Endodermal cell (in vitro differentiated cells): ENCODE results near the gene BMP8B. TPM values are rescaled to one million over a fixed set of nuclear protein-coding genes. Genes with fewer than 3 reads are reported as not detected.

Experiments used
- DNase-seq: peaks from one replicate; pipeline ENCODE4 v3.0.0-alpha.2; 2017
- H3K27ac ChIP-seq: 2 replicates; pipeline ENCODE4 v1.5.1; 2013; ENCODE audit warnings: mild to moderate bottlenecking, low read depth, low read length, moderate library complexity
- H3K27me3 ChIP-seq: 2 replicates; pipeline ENCODE4 v1.6.1; 2013; ENCODE audit warnings: mild to moderate bottlenecking, low read length, moderate library complexity; ENCODE audit not compliant: insufficient read depth, control insufficient read depth, poor library complexity, severe bottlenecking
- H3K36me3 ChIP-seq: 2 replicates; pipeline ENCODE4 v1.7.0; 2013; ENCODE audit warnings: mild to moderate bottlenecking, low read length, moderate library complexity; ENCODE audit not compliant: control insufficient read depth, insufficient read depth
- H3K4me1 ChIP-seq: one replicate; pipeline ENCODE4 v1.7.0; 2013; ENCODE audit warnings: low read length; ENCODE audit not compliant: control insufficient read depth, insufficient read depth
- H3K4me3 ChIP-seq: 2 replicates; pipeline ENCODE4 v1.5.1; 2013; ENCODE audit warnings: mild to moderate bottlenecking, low read length, moderate library complexity
- H3K9ac ChIP-seq: 2 replicates; pipeline ENCODE4 v1.6.1; 2013; ENCODE audit warnings: mild to moderate bottlenecking, low read length, moderate library complexity; ENCODE audit not compliant: poor library complexity, severe bottlenecking; ENCODE audit errors: extremely low read depth
- H3K9me3 ChIP-seq: 2 replicates; pipeline ENCODE4 v1.6.1; 2013; ENCODE audit warnings: mild to moderate bottlenecking, low read length, moderate library complexity; ENCODE audit not compliant: control insufficient read depth
- H3K27ac Mint-ChIP-seq: 2 replicates; pipeline ENCODE4 v1.8.0; 2020; ENCODE audit warnings: mixed read lengths
- H3K27me3 Mint-ChIP-seq: 2 replicates; pipeline ENCODE4 v1.8.0; 2021; ENCODE audit warnings: mild to moderate bottlenecking, mixed read lengths; ENCODE audit not compliant: insufficient read depth
- H3K36me3 Mint-ChIP-seq: 2 replicates; pipeline ENCODE4 v1.8.0; 2020; ENCODE audit warnings: low read depth, mixed read lengths
- H3K4me1 Mint-ChIP-seq: 2 replicates; pipeline ENCODE4 v1.8.0; 2020; ENCODE audit warnings: mixed read lengths
- H3K4me3 Mint-ChIP-seq: 2 replicates; pipeline ENCODE4 v1.8.0; 2020; ENCODE audit warnings: mild to moderate bottlenecking, moderate library complexity, mixed read lengths
- H3K9me3 Mint-ChIP-seq: 2 replicates; pipeline ENCODE4 v1.8.0; 2020; ENCODE audit warnings: mild to moderate bottlenecking, mixed read lengths
- WGBS, 2 experiments: methylation state at CpG; one replicate each; pipeline versions ENCODE4 v1.1.5 to v1.1.7; 2013; ENCODE audit warnings: missing lambda C conversion rate in 2 of 2, mixed read lengths in 1 of 2; ENCODE audit not compliant: insufficient coverage in 1 of 2, insufficient read length in 1 of 2; 5-methylcytosine and 5-hydroxymethylcytosine counted together
- total RNA-seq, 2 donors: library from RNA; stranded (reverse); fragmentation: NEBNext Ultra II Directional in 1 of 2; extraction: Animal tissue kit (Norgen Biotek cat#: 25700) in 1 of 2; gene quantifications; 2 replicates in 1 of 2; 3 replicates in 1 of 2; pipeline ENCODE4 v1.2.1, GENCODE V29; 2021
- TF ChIP-seq, protein P1 (sequence below): fragments of 200-600 bp; sonication (generic); conservative IDR thresholded peaks from 2 replicates; pipeline ENCODE4 v1.5.0; 2021; ENCODE audit warnings: antibody characterized with exemption, mild to moderate bottlenecking

The BMP8B gene
- total RNA-seq, 2 donors from 2014 or later = 0.13 to 0.29 TPM

DNA sequence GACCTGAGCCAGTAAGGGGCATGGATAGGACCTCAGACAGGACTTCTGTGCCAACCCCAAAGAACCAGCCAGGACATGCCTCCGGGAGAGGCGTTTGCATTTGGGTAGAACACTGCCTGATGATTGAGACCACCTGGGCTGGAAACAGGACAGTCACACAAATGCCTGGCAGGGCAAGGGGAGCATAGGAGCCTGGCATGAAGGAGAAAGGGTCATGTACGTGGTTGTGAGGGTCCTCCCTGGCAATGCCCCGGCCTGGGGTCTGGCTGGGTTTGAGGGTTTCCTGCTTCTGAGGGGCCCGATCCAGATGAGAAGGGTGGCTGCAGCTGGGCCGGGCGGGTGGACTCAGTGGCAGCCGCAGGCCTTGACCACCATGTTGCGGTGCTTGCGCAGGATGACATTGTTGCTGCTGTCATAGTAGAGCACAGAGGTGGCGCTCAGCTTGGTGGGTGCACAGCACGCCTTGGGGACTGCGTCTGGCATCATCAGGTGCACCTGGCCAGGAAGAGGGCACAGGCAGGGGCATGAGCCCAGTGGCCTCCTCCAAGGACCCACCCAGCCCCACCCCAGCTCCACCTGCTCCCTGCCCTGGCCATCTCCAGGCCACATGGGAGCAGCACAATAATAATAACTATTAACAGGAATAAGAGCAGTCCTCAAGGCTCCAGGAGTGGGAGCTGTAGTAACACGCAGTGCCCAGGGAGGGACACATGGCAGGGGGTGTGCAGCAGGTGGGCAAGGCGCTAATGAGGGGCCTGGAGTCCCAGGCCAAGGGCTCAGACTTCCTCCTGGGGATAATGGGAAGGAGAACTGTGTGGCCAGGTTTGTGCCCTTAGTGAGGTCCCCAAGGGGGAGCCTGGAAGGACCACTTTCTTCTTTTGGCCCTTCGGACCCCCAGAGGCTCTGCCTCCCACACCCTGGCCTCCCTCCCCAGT lies 28.3 kb downstream of the BMP8B start:
- peaks cover 16% of the 10 kb centered on the region for H3K36me3 ChIP-seq

DNA sequence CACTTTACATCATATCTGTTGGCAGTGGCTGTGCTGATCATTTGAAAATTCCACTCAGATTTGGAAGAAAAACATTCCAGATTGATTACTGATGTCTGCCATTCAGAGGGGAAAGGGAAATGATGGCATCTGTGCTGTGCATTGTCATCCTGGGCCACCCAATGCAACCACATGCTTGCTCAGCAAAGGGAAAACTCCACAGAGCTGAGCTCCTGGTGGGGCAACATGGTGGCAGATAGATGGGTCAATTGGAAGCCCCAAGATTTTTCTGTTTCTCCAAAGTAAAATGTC lies 29.3 kb downstream of the BMP8B start:
- Histone ChIP-seq H3K27ac (no peak overlapping the region), H3K4me1 (no peaks in the 10 kb centered on the region), H3K9ac (no peak overlapping the region), H3K4me3 (no peak overlapping the region), H3K36me3 (peaks cover 24% of the 10 kb centered on the region), H3K27me3 (no peaks in the 10 kb centered on the region), H3K9me3 (no peaks in the 10 kb centered on the region)
- no peak overlapping the region for H3K4me3 Mint-ChIP-seq
- peaks cover 3% of the 10 kb centered on the region for H3K9me3 Mint-ChIP-seq
- H3K27ac Mint-ChIP-seq = no peak overlapping the region
- H3K4me1 Mint-ChIP-seq = no peaks in the 10 kb centered on the region
- DNase-seq = no peak
- TF ChIP-seq, protein P1, sequence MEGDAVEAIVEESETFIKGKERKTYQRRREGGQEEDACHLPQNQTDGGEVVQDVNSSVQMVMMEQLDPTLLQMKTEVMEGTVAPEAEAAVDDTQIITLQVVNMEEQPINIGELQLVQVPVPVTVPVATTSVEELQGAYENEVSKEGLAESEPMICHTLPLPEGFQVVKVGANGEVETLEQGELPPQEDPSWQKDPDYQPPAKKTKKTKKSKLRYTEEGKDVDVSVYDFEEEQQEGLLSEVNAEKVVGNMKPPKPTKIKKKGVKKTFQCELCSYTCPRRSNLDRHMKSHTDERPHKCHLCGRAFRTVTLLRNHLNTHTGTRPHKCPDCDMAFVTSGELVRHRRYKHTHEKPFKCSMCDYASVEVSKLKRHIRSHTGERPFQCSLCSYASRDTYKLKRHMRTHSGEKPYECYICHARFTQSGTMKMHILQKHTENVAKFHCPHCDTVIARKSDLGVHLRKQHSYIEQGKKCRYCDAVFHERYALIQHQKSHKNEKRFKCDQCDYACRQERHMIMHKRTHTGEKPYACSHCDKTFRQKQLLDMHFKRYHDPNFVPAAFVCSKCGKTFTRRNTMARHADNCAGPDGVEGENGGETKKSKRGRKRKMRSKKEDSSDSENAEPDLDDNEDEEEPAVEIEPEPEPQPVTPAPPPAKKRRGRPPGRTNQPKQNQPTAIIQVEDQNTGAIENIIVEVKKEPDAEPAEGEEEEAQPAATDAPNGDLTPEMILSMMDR = no peak
- peaks cover 6% of the 10 kb centered on the region for H3K27me3 Mint-ChIP-seq
- H3K36me3 Mint-ChIP-seq = peaks cover 41% of the 10 kb centered on the region

More for the DNA sequence above, 28.3 kb downstream of the BMP8B start:
- Mint-ChIP-seq H3K36me3 (peaks cover 34% of the 10 kb centered on the region), H3K4me1 (no peaks in the 10 kb centered on the region), H3K27ac (no peak overlapping the region), H3K4me3 (no peak overlapping the region), H3K9me3 (peaks cover 3% of the 10 kb centered on the region), H3K27me3 (peaks cover 6% of the 10 kb centered on the region)
- Histone ChIP-seq H3K27ac (no peak overlapping the region), H3K27me3 (no peaks in the 10 kb centered on the region), H3K9ac (no peak overlapping the region), H3K4me1 (no peaks in the 10 kb centered on the region), H3K4me3 (no peak overlapping the region), H3K9me3 (no peaks in the 10 kb centered on the region)
- TF ChIP-seq, protein P1 = no peak
- DNase-seq = no peak
- WGBS, 2 experiments = 92 to 95% methylated on average over 7 to 16 of the region's 16 CpGs

DNA sequence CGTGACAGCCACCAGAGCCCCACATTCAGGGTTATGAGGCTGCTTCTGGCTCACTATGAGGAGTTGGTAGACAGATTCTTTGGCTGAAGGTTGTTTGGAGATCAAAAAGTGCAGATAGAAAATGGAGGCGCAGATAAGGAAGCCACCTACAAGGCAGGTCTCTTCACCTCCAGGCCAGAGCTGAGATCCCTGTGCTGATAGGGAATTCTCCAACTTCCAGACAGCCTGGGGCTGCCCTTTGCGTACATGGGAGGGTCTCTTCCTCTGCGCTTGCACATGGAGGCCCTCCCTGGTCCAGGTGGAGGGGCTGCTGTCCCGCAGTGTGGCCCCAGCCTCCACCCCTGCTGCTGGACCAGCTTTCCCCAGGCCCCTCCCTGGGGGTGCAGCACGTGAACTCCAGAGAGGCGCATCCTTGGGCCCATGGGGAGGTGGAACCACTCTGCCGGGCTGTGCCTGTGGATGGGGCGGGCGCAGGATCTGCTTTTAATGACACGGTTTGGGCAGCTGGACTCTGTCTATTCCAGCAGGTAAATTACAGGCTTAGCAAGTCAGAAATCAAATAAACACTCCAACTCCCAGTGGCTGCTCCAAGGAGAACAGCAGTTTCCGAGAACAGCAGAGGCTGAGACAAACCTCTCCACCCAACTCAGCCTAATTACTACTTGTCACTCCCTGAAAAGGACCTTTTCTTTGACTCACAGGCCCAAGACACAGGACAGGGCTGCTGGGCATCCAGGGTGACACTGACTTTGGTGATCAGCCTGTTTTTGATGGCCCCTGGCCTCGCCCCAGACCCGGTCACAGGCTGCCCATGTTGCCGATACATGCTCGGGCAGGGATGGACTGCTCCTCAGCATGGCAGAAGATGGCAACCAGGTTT lies 29.9 kb downstream of the BMP8B start:
- Mint-ChIP-seq H3K4me1 (no peaks in the 10 kb centered on the region), H3K27me3 (peaks cover 6% of the 10 kb centered on the region), H3K4me3 (no peak overlapping the region), H3K27ac (no peak overlapping the region), H3K9me3 (peaks cover 3% of the 10 kb centered on the region), H3K36me3 (peaks cover 46% of the 10 kb centered on the region)
- Histone ChIP-seq H3K36me3 (peaks cover 29% of the 10 kb centered on the region), H3K27me3 (no peaks in the 10 kb centered on the region), H3K4me1 (no peaks in the 10 kb centered on the region), H3K27ac (no peak overlapping the region), H3K9ac (no peak overlapping the region), H3K4me3 (no peak overlapping the region), H3K9me3 (no peaks in the 10 kb centered on the region)
- TF ChIP-seq, protein P1 = no peak
- WGBS, 2 experiments = 94 to 96% methylated on average over 10 to 16 of the region's 16 CpGs
- DNase-seq = no peak
